T follicular helper cell (primary cell): Measurements from ENCODE around the gene HOTAIR.

Experiments used
- DNase-seq: peaks from one replicate; pipeline ENCODE4 v3.0.0-alpha.2; 2020; ENCODE audit warnings: low read depth

The HOTAIR gene

DNA sequence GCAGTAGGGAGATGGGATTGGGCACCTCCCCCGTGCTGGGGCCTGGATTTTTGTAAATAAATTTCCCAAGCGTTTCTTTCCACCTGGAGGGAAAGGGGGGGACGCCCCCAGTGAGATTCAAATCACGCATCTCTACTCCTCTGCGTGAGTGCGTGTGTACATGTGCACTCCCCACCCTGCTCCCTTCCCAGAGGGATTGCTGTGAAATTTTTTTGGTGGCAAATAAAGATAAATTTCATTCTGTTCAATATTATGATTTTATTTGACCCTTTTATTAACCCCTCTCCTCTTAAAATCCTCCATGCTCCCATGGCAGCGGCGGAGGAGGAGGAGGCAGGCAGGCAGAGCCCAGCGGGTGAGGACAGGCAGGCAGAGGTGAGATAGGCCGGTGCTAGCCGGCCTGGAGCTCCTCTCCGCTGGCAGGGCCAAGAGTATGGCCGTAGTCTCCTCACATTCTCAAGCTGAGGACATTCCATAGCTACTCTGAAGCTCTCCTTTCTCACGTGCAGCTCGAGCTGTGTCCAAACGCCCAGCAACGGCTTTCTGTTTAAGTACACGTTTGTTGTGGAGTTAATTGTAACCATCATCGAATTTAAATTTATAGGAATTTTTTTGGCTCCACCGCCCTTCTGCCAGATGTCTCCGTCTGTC is 1.5 kb upstream of the HOTAIR start:
- DNase-seq, result no peak

DNA sequence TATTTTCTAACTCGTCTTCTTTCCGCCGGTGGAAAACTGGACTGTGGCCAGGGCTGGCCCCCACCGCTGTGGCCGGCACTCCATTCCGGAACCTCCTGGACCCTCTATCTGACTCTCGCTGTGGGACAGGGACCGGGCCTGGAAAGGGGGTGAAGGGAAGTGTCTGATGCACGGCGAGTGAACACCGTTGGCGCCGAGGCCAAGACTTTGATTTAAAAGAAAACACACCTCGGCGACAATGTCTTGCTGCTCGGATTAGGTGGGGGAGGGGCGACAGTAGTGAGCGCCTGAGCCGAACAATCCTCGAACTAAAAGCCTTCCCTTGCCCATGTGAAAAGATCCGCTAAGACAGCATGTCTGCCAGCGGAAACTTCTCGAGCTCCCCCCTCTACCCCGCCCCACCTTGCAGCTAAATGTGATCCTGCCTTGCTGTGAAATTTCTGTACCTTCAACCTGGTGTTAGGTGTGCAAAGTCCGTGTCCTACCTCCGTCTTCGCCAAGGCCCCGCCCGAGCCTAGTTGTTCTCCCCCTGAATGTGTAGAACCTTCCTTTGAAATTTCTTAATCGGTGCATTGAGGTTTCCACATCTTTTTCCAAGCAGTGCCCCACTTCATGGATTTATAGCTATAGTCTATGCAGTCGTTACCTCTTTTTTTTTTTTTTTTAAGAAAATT is 862 bp upstream of the HOTAIR start:
- no peak for DNase-seq

GRCh38 chr12:53975064-53975471 is 314 bp upstream of the HOTAIR start:
- no peak for DNase-seq

GRCh38 chr12:53973236-53974042 is 1.3 kb downstream of the HOTAIR start:
- DNase-seq, result no peak

GRCh38 chr12:53972722-53973235 is 2.0 kb downstream of the HOTAIR start, which contains the start of gene HOXC11:
HOXC11 (plus strand) TSS chr12:53973126; CDS start chr12:53973242, 116 bp downstream.
- DNase-seq, result no peak

DNA sequence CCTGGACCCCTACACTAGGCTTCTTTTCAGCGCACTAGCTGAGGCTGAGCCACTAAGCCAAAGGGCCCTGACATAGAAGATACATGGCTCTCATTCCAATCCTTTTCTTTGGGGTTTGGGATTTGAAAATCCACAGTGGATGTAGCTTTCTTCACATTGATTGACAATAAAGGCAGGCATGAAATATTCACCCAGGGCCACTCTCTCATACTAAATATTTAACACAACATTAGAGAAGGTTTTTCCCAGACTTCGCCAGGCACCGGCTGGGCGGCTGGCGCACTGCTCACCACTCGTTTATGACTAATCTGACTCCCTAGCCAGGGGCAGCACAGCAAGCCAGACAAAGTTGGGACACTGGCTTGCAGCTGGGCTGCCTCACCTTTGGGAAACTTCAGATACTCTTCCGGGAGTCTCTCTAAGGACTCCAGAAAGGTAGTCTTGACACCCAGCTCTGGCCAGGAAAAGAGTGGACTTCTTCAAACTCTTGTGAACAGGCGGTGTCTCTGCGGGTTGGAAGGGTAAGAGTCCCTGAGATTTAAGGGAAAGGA is 2.5 kb downstream of the HOTAIR start:
- DNase-seq, result no peak

GRCh38 chr12:53971686-53972085 is 3.1 kb downstream of the HOTAIR start:
- no peak for DNase-seq

- no peak for DNase-seq
Observed at GRCh38 chr12:53971129-53971528, 3.6 kb downstream of the HOTAIR start.

- DNase-seq, result no peak
Observed at GRCh38 chr12:53970451-53970850, 4.3 kb downstream of the HOTAIR start.

DNA sequence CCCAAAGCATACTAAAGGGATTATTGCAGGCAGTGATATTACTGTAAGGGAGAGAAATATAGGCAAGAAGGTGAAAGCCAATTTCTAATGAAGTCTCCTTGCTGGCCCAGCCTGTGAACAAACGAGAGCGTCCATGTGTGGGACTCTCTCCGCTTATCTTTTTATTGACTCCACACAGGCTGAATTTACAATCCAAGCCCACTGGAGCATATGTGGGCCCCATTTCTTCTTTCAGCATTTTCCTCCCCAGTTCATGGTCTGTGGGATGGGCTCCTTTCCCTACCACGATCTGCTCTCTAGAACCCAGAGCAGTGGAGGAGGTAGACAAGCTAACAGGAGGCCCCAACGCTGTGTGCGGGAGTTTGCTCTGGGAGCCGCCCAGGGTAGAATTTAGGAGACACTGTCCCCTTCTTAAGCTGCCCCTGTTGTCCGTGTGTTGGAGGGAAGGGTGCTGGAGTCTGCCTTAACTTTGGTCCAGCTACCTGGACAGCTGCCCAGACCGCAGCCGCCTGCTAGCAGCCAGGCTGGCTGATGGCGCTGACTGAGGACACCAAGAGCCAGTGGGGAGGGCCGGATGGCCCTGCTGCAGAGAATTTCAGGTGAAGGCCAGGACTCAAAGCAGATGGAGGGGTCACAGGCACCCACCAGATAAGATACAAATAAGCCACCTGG is 5.0 kb downstream of the HOTAIR start:
- DNase-seq, result no peak

DNA sequence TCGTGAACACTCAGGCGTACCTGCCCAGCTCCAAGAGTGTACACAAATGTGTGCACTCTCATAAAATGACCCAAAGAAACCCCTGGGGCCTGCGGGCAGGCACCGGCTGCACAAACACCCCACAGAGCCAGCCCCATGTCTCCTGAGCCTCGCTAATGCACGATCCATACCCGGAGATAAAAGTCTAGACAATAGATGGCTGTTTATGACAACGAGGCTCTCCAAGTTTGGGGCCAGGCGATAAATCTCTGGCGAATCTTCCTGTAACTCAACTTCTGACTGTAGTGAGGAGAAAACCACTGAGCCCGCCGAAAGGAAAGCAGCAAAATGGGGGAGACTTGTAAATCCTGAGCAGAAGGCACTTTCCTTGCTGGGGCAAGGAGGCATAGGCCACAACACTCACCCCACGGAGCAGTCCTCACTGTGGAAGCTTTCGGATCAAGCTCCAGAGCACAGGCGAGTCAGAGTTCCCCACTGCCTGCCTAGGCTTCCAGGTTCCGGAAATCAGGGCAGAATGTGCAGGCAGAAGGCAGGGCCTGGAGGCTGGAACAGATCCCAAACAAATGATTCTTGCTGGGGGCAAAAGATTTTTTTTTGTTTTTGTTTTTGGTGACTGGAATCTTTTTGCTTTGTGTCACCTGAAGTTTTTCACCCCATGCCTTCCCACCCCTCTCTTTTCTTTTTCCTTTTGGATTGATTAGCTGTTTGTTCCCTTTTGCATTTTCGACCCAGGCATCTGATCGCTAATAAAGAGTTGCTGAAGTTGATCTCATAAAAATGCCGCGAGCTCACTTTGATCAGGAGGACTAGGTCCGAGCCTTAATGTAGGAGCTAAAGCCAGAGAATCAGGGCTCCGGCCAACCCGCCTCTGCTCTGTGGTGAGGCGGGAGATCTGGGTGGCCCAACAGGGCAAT is 6.3 kb downstream of the HOTAIR start:
- DNase-seq, result no peak

- no peak for DNase-seq
Observed at GRCh38 chr12:53967421-53967925, 7.3 kb downstream of the HOTAIR start.

- no peak for DNase-seq
Observed at GRCh38 chr12:53966385-53967133, 8.2 kb downstream of the HOTAIR start.

DNA sequence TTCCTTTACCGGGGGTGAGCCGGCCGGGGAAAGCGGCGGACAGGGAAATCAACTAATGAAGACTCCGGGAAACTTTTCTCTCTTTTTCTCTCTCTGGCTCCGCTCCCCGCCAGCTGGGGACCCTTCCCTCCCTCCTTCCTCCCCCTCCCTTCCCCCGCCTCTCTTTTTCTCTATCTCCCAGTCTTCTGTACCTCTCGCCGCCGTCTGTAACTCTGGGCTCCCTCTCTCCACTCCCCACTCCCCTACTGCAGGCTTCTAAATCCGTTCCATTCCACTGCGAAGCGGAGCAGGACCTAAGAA is 8.7 kb downstream of the HOTAIR start:
- no peak for DNase-seq

GRCh38 chr12:53965281-53966084 is 9.3 kb downstream of the HOTAIR start:
- DNase-seq, result no peak

GRCh38 chr12:53964315-53964713 is 10.4 kb downstream of the HOTAIR start:
- DNase-seq, result no peak

GRCh38 chr12:53963434-53964314 is 11.1 kb downstream of the HOTAIR start:
- DNase-seq, result no peak

GRCh38 chr12:53963005-53963404 is 11.7 kb downstream of the HOTAIR start:
- DNase-seq, result no peak
